OCI-LY7 (cell line): ENCODE measurements around the gene MRC2. TPM values are rescaled to one million over a fixed set of nuclear protein-coding genes. Genes with fewer than 3 reads are reported as not detected.

Experiments
- BruUV-seq: library from RNA; stranded (reverse); fragments of 400-500 nt; replicated peaks from 2 replicates; lab custom pipeline; 2021; lab: Mats Ljungman, UMichigan
- CTCF ChIA-PET: fragments of 300-600 bp; sonication (Branson Sonifier 250); formaldehyde crosslinking; loops from one replicate; lab custom pipeline; 2022; ENCODE audit warnings: antibody characterized with exemption; ENCODE audit not compliant: unreplicated experiment; lab: Charles Lee
- POLR2A ChIA-PET: fragments of 300-600 bp; sonication (Branson Sonifier 250); formaldehyde crosslinking; loops from one replicate; lab custom pipeline; 2022; ENCODE audit warnings: antibody characterized with exemption; lab: Charles Lee
- DNase-seq: peaks from one replicate; pipeline ENCODE4 v3.0.0-alpha.2; 2015; ENCODE audit warnings: low spot score
- H2AFZ ChIP-seq: fragments of 200-600 bp; sonication (generic), shearing (Covaris generic); 2 replicates; pipeline ENCODE4 v1.6.1; 2014; ENCODE audit warnings: mild to moderate bottlenecking, antibody characterized with exemption, low read length, moderate library complexity
- H3K27ac ChIP-seq: fragments of 200-600 bp; sonication (generic); 2 replicates; pipeline ENCODE4 v1.5.1; 2014; ENCODE audit warnings: mixed run types, low read depth, mild to moderate bottlenecking, moderate library complexity, low read length, inconsistent platforms; ENCODE audit not compliant: poor library complexity, severe bottlenecking
- H3K36me3 ChIP-seq: fragments of 200-600 bp; sonication (generic); 2 replicates; pipeline ENCODE4 v1.6.1; 2014; ENCODE audit warnings: mild to moderate bottlenecking, antibody characterized with exemption, low read length, moderate library complexity, mixed read lengths; ENCODE audit not compliant: insufficient read depth
- H3K4me1 ChIP-seq: fragments of 200-600 bp; sonication (generic); 2 replicates; pipeline ENCODE4 v1.5.1; 2014; ENCODE audit warnings: mild to moderate bottlenecking, low read length; ENCODE audit not compliant: insufficient read depth, poor library complexity, severe bottlenecking
- H3K4me2 ChIP-seq: fragments of 200-600 bp; sonication (generic); 2 replicates; pipeline ENCODE4 v1.6.1; 2014; ENCODE audit warnings: mild to moderate bottlenecking, low read length
- H3K4me3 ChIP-seq: fragments of 200-600 bp; sonication (generic); 2 replicates; pipeline ENCODE4 v1.5.1; 2014; ENCODE audit warnings: mild to moderate bottlenecking, low read depth, low read length; ENCODE audit not compliant: poor library complexity, severe bottlenecking
- H3K79me2 ChIP-seq: fragments of 200-600 bp; sonication (generic); 2 replicates; pipeline ENCODE4 v1.6.1; 2016; ENCODE audit warnings: low read depth, mild to moderate bottlenecking, low read length, moderate library complexity, mixed read lengths; ENCODE audit not compliant: insufficient read depth
- H3K9me2 ChIP-seq: fragments of 200-600 bp; sonication (generic); 2 replicates; pipeline ENCODE4 v1.6.1; 2016; ENCODE audit warnings: mild to moderate bottlenecking, low read length, mixed read lengths; ENCODE audit not compliant: insufficient read depth
- H3K9me3 ChIP-seq: fragments of 200-600 bp; sonication (generic); 2 replicates; pipeline ENCODE4 v1.6.1; 2014; ENCODE audit warnings: mild to moderate bottlenecking, mixed run types, low read length, mixed read lengths
- H4K20me1 ChIP-seq: fragments of 200-600 bp; sonication (generic); 2 replicates; pipeline ENCODE4 v1.6.1; 2014; ENCODE audit warnings: mild to moderate bottlenecking, antibody characterized with exemption, low read length, moderate library complexity, mixed read lengths; ENCODE audit not compliant: insufficient read depth
- CTCF ChIP-seq: fragments of 200-600 bp; sonication (generic); conservative IDR thresholded peaks from 2 replicates; pipeline ENCODE4 v1.5.1; 2014; ENCODE audit warnings: mild to moderate bottlenecking, antibody characterized with exemption, low read length, moderate library complexity, mixed read lengths
- EZH2phosphoT487 ChIP-seq: fragments of 200-600 bp; sonication (generic); IDR thresholded peaks from 2 replicates; pipeline ENCODE4 v1.6.1; 2018; ENCODE audit warnings: low read depth, borderline replicate concordance, mild to moderate bottlenecking, mixed run types, antibody characterized with exemption, low read length, moderate library complexity, mixed read lengths
- intact Hi-C: fragments of 100-400 bp; cut with micrococcal nuclease; formaldehyde crosslinking; loops from one replicate; pipeline ENCODE4 v1.10.0; 2022; ENCODE audit not compliant: unreplicated experiment
- total RNA-seq, 2 experiments: library from RNA; depleted of rRNA in 1 of 2; stranded (reverse); fragments of >200 nt in 1 of 2; shearing (Covaris generic) in 1 of 2; gene quantifications; 2 replicates each; pipeline ENCODE4 v1.2.3, GENCODE V29; 2014 to 2022

The MRC2 gene
- total RNA-seq, 2 experiments from 2014 or later, result 0.19 to 0.27 TPM

GRCh38 chr17:62580947-62581346 lies 46.5 kb upstream of the MRC2 start:
- H3K9me3 ChIP-seq, result no peaks in the 10 kb centered on the region
- intact Hi-C loops, result no loop called here
- H3K4me3 ChIP-seq, result no peak overlapping the region
- DNase-seq, result no peak
- H3K36me3 ChIP-seq, result peaks cover 88% of the 10 kb centered on the region
- no peaks in the 10 kb centered on the region for H3K79me2 ChIP-seq
- ChIA-PET CTCF (no interaction called here), POLR2A (interaction anchor here (1.3 kb wide), 1 partner anchor 12 kb away, joined by 5 read pairs; no protein-coding TSS in a partner anchor)
- H3K27ac ChIP-seq, result no peak overlapping the region
- no peaks in the 10 kb centered on the region for H3K9me2 ChIP-seq
- no peaks in the 10 kb centered on the region for H4K20me1 ChIP-seq
- no peak overlapping the region for H2AFZ ChIP-seq
- no peaks in the 10 kb centered on the region for H3K4me1 ChIP-seq
- BruUV-seq, result no TSS peak
- no peak overlapping the region for H3K4me2 ChIP-seq
- TF ChIP-seq EZH2phosphoT487, result no peak
- TF ChIP-seq CTCF, result no peak

- no peaks in the 10 kb centered on the region for H3K9me3 ChIP-seq
- BruUV-seq, result no TSS peak
- ChIA-PET CTCF (no interaction called here), POLR2A (no interaction called here)
- no peak overlapping the region for H2AFZ ChIP-seq
- no peaks in the 10 kb centered on the region for H3K4me1 ChIP-seq
- no peaks in the 10 kb centered on the region for H3K79me2 ChIP-seq
- no peak overlapping the region for H3K4me3 ChIP-seq
- intact Hi-C loops, result no loop called here
- no peak overlapping the region for H3K27ac ChIP-seq
- no peak for DNase-seq
- H3K9me2 ChIP-seq, result no peaks in the 10 kb centered on the region
- H3K4me2 ChIP-seq, result no peak overlapping the region
- TF ChIP-seq CTCF (no peak), EZH2phosphoT487 (no peak)
- no peaks in the 10 kb centered on the region for H4K20me1 ChIP-seq
- H3K36me3 ChIP-seq, result peaks cover 87% of the 10 kb centered on the region
These were observed 45.7 kb upstream of the MRC2 start for GRCh38 chr17:62581764-62582163.

DNA sequence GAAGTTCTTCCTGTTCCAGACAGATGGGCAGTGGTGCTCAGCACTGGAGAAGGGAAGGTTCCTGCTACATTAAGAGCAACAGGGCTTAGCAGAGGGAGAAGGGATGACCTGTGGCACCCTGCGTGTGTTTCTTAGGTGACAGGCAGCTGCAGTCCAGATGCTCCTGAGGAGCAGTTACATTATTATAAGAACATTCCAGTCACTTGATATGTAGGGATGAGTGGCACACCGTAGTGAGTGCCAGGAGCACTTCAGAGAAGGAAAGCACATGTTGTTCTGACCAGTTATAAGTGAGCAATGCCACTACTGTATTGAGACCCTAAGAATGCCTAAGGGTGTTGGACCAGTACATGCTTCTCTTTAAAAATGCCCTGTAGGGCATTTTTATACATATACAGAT lies 39.9 kb upstream of the MRC2 start:
- no peak overlapping the region for H2AFZ ChIP-seq
- BruUV-seq, result no TSS peak
- ChIA-PET CTCF (no interaction called here), POLR2A (no interaction called here)
- no peaks in the 10 kb centered on the region for H3K4me1 ChIP-seq
- no peak for DNase-seq
- H3K4me2 ChIP-seq, result no peak overlapping the region
- no peaks in the 10 kb centered on the region for H3K79me2 ChIP-seq
- TF ChIP-seq CTCF, result no peak
- TF ChIP-seq EZH2phosphoT487, result no peak
- intact Hi-C loops, result no loop called here
- H4K20me1 ChIP-seq, result no peaks in the 10 kb centered on the region
- H3K9me2 ChIP-seq, result no peaks in the 10 kb centered on the region
- no peak overlapping the region for H3K4me3 ChIP-seq
- H3K27ac ChIP-seq, result no peak overlapping the region
- no peaks in the 10 kb centered on the region for H3K9me3 ChIP-seq
- H3K36me3 ChIP-seq, result peaks cover 64% of the 10 kb centered on the region
